ENCODE data around the gene IRF1. TPM values are rescaled to one million over a fixed set of nuclear protein-coding genes. Genes with fewer than 3 reads are reported as not detected.

IRF1 gene
- total RNA-seq, 4 donors from 2014 or later = 5.5 to 20.6 (median 8.4) TPM

- no peak for ATAC-seq
Observed at GRCh38 chr5:132464156-132464939, 26.2 kb downstream of the IRF1 start.

GRCh38 chr5:132463811-132464155 lies 26.8 kb downstream of the IRF1 start:
- H3K4me3 ChIP-seq = peak overlapping the region in 1 of 4 donors; percentile 6
- TF ChIP-seq CTCF (IDR thresholded peaks at IDR 0.05 in 4 of 5, conservative IDR thresholded peaks at IDR 0.05 in 1 of 5) (no peak), POLR2A (IDR thresholded peaks at IDR 0.05) (no peak)
- in situ Hi-C loops (cut with MboI; ENCODE audit: low sequenced_read_pairs in 4 of 4) = no loop called here
- no peak for DNase-seq
- H3K36me3 ChIP-seq = no peaks in the 10 kb centered on the region
- no peaks in the 10 kb centered on the region for H3K9me3 ChIP-seq
- H3K4me1 ChIP-seq = peaks cover 27 to 29% of the 10 kb centered on the region in 2 donors
- no peak for ATAC-seq
- intact Hi-C loops (cut with DNase I; ENCODE audit: low total_unique reads) = no loop called here
- peak overlapping the region in 3 of 4 donors; percentile 32 to 61 (median 46) for H3K27ac ChIP-seq
- no peaks in the 10 kb centered on the region for H3K27me3 ChIP-seq

More at GRCh38 chr5:132464156-132464939, 26.2 kb downstream of the IRF1 start:
- in situ Hi-C loops (cut with MboI; ENCODE audit: low sequenced_read_pairs in 4 of 4) (no loop called here), intact Hi-C loops (cut with DNase I; ENCODE audit: low total_unique reads) (no loop called here)
- H3K9me3 ChIP-seq = no peaks in the 10 kb centered on the region
- DNase-seq = no peak
- TF ChIP-seq POLR2A (IDR thresholded peaks at IDR 0.05) (no peak), CTCF (IDR thresholded peaks at IDR 0.05 in 4 of 5, conservative IDR thresholded peaks at IDR 0.05 in 1 of 5) (no peak)
- H3K4me3 ChIP-seq = peak overlapping the region in 1 of 4 donors; percentile 6
- H3K27me3 ChIP-seq = no peaks in the 10 kb centered on the region
- H3K4me1 ChIP-seq = peaks cover 21 to 24% of the 10 kb centered on the region in 2 donors
- no peaks in the 10 kb centered on the region for H3K36me3 ChIP-seq
- H3K27ac ChIP-seq = peak overlapping the region in 3 of 4 donors; percentile 32 to 61 (median 46)

GRCh38 chr5:132462856-132463745 lies 27.5 kb downstream of the IRF1 start:
- DNase-seq (no peak), ATAC-seq (no peak)
- Histone ChIP-seq H3K4me1 (peaks cover 33 to 34% of the 10 kb centered on the region in 2 donors), H3K9me3 (no peaks in the 10 kb centered on the region), H3K36me3 (no peaks in the 10 kb centered on the region), H3K27me3 (no peaks in the 10 kb centered on the region), H3K4me3 (no peak overlapping the region), H3K27ac (peak overlapping the region in 1 of 4 donors; percentile 61)
- TF ChIP-seq POLR2A (IDR thresholded peaks at IDR 0.05) = no peak
- TF ChIP-seq CTCF (IDR thresholded peaks at IDR 0.05 in 4 of 5, conservative IDR thresholded peaks at IDR 0.05 in 1 of 5) = no peak
- intact Hi-C loops (cut with DNase I; ENCODE audit: low total_unique reads) (no loop called here), in situ Hi-C loops (cut with MboI; ENCODE audit: low sequenced_read_pairs in 4 of 4) (no loop called here)

- ATAC-seq (no peak), DNase-seq (no peak)
- intact Hi-C loops (cut with DNase I; ENCODE audit: low total_unique reads) = no loop called here
- in situ Hi-C loops (cut with MboI; ENCODE audit: low sequenced_read_pairs in 4 of 4) = no loop called here
- H3K4me3 ChIP-seq = no peak overlapping the region
- H3K27ac ChIP-seq = no peak overlapping the region
- no peaks in the 10 kb centered on the region for H3K9me3 ChIP-seq
- H3K27me3 ChIP-seq = no peaks in the 10 kb centered on the region
- TF ChIP-seq POLR2A (IDR thresholded peaks at IDR 0.05) (no peak), CTCF (IDR thresholded peaks at IDR 0.05 in 4 of 5, conservative IDR thresholded peaks at IDR 0.05 in 1 of 5) (no peak)
- H3K36me3 ChIP-seq = no peaks in the 10 kb centered on the region
- peaks cover 41 to 42% of the 10 kb centered on the region in 2 donors for H3K4me1 ChIP-seq
Observed at GRCh38 chr5:132462333-132462732, 28.2 kb downstream of the IRF1 start.

Data from gastrocnemius medialis (tissue), 4 donors.